K562 (cell line): ENCODE measurements around the gene FAM72C. TPM values are rescaled to one million over a fixed set of nuclear protein-coding genes. Genes with fewer than 3 reads are reported as not detected.
"Not testable (repeated sequence)": the region's sequence is repeated elsewhere in the genome, so short reads cannot be mapped to it uniquely, and the experiment has no call there.

Source experiments
- ATAC-seq: fragments of 200-7000 bp; cut with Tn5 transposase; 3 replicates; pipeline ENCODE4 v1.9.1; 2020; ENCODE audit warnings: moderate library complexity
- BruUV-seq: library from RNA; stranded (reverse); fragments of 400-500 nt; replicated peaks from 2 replicates; lab custom pipeline; 2021; lab: Mats Ljungman, UMichigan
- CTCF ChIA-PET: fragments of 300-600 bp; formaldehyde crosslinking; extraction: SDS; loops from one replicate; lab custom pipeline; 2021; ENCODE audit warnings: low intra/inter-chr PET ratio; lab: Yijun Ruan, JAX
- POLR2A ChIA-PET: fragments of 300-600, 350-650 bp; sonication (Branson Sonifier 250); formaldehyde crosslinking; extraction: SDS; loops from one replicate; lab custom pipeline; 2021; ENCODE audit warnings: antibody characterized with exemption, inconsistent platforms; lab: Yijun Ruan, JAX
- DNase-seq, 4 experiments: peaks; one replicate each; pipeline versions ENCODE4 v3.0.0 to v3.0.0-alpha.2; 2011 to 2018; ENCODE audit warnings: low spot score in 3 of 4, mixed read lengths in 3 of 4; ENCODE audit errors: extremely low read depth in 1 of 4
- FAIRE-seq: peaks from 2 replicates; lab custom pipeline; 2011; peaks lifted over from hg19 to GRCh38; lab: Jason Lieb, UNC
- H2AFZ ChIP-seq: 2 replicates; pipeline ENCODE4 v1.6.0; 2011; ENCODE audit warnings: low read depth, low read length, control low read depth, inconsistent platforms
- H3K27ac ChIP-seq: fragments of 200-600 bp; 3 replicates; pipeline ENCODE4 v1.8.0; 2011; ENCODE audit warnings: low read depth, mild to moderate bottlenecking, control low read depth, inconsistent platforms, low read length, moderate library complexity, mixed read lengths; ENCODE audit errors: extremely low read depth
- H3K27me3 ChIP-seq, 2 experiments: fragments of 300-600 bp in 1 of 2; 2 replicates in 1 of 2; 3 replicates in 1 of 2; pipeline versions ENCODE4 v1.6.0 to v1.8.0; 2011; ENCODE audit warnings: inconsistent platforms in 2 of 2, low read length in 2 of 2, mild to moderate bottlenecking in 1 of 2, mixed read lengths in 1 of 2, moderate library complexity in 1 of 2; ENCODE audit not compliant: control insufficient read depth in 2 of 2, insufficient read depth in 2 of 2
- H3K36me3 ChIP-seq: fragments of 300-600 bp; 3 replicates; pipeline ENCODE4 v1.8.0; 2011; ENCODE audit warnings: mild to moderate bottlenecking, low read length, inconsistent platforms; ENCODE audit not compliant: control insufficient read depth, insufficient read depth
- H3K4me1 ChIP-seq, 2 experiments: fragments of 200-600 bp in 1 of 2; replicated peaks in 1 of 2; 2 replicates in 1 of 2; 3 replicates in 1 of 2; pipeline versions ENCODE4 v1.5.1 to v1.8.0; 2011; ENCODE audit warnings: inconsistent platforms in 2 of 2, low read length in 2 of 2, mild to moderate bottlenecking in 1 of 2, mixed read lengths in 1 of 2, moderate library complexity in 1 of 2; ENCODE audit not compliant: control insufficient read depth in 2 of 2, insufficient read depth in 2 of 2
- H3K4me2 ChIP-seq: 2 replicates; pipeline ENCODE4 v1.6.1; 2011; ENCODE audit warnings: low read length, control low read depth, inconsistent platforms, mixed read lengths; ENCODE audit not compliant: insufficient read depth
- H3K4me3 ChIP-seq: fragments of 200-600 bp; sonication (generic), shearing (Covaris generic); 2 replicates; pipeline ENCODE4 v1.5.1; 2016; ENCODE audit warnings: control low read depth, inconsistent platforms
- H3K79me2 ChIP-seq: fragments of 200-600 bp; 3 replicates; pipeline ENCODE4 v1.8.0; 2011; ENCODE audit warnings: low read length, inconsistent platforms; ENCODE audit not compliant: control insufficient read depth, insufficient read depth
- H3K9ac ChIP-seq, 2 experiments: 2 replicates each; pipeline versions ENCODE4 v1.6.0 to v1.6.1; 2011; ENCODE audit warnings: low read depth in 2 of 2, low read length in 2 of 2, control low read depth in 1 of 2, inconsistent platforms in 1 of 2, mild to moderate bottlenecking in 1 of 2, mixed read lengths in 1 of 2; ENCODE audit not compliant: insufficient read depth in 1 of 2
- H3K9me1 ChIP-seq: one replicate; pipeline ENCODE4 v1.6.0; 2011; ENCODE audit warnings: inconsistent platforms, mild to moderate bottlenecking, low read length, moderate library complexity; ENCODE audit not compliant: control insufficient read depth, insufficient read depth
- H3K9me3 ChIP-seq: replicated peaks from 2 replicates; pipeline ENCODE4 v1.5.1; 2011; ENCODE audit warnings: low read depth, low read length, inconsistent platforms; ENCODE audit not compliant: control insufficient read depth, insufficient read depth
- H4K20me1 ChIP-seq: replicated peaks from 2 replicates; pipeline ENCODE4 v1.6.1; 2011; ENCODE audit warnings: low read length, inconsistent platforms, mixed read lengths; ENCODE audit not compliant: control insufficient read depth, insufficient read depth
- WGBS: fragments of 100-300 bp; shearing (Covaris generic); methylation state at CpG from one replicate; pipeline ENCODE4 v1.1.6; 2016; ENCODE audit warnings: low coverage, mixed read lengths; ENCODE audit not compliant: insufficient coverage; ENCODE audit errors: missing lambda C conversion rate; 5-methylcytosine and 5-hydroxymethylcytosine counted together
- in situ Hi-C: fragments of 300-500 bp; cut with MboI; formaldehyde crosslinking; loops from 4 replicates; pipeline ENCODE4 v1.15.0; 2018; ENCODE audit warnings: inconsistent platforms, mixed read lengths
- intact Hi-C: fragments of 100-400 bp; cut with micrococcal nuclease; formaldehyde crosslinking; loops from 2 replicates; pipeline ENCODE4 v1.14.2; 2022
- polyA plus RNA-seq, 8 experiments: library from polyadenylated mRNA; depleted of rRNA in 4 of 8; stranded (reverse) in 5 of 8; unstranded in 3 of 8; fragments of >200 nt; fragmentation: Nextera tagmentation in 2 of 8; fragmentation: Illumina TruSeq in 1 of 8; extraction: Ambion mirVana in 2 of 8; extraction: Trizol in 1 of 8; gene quantifications; 2 replicates each; pipeline versions ENCODE4 v1.2.1 to v1.2.3, GENCODE V29; 2011 to 2014; ENCODE audit warnings: inconsistent platforms in 1 of 8, missing spikeins in 1 of 8
- total RNA-seq, 7 experiments: library from RNA; depleted of rRNA in 6 of 7; stranded (reverse); fragments of >200 nt in 6 of 7; fragmentation: Illumina TruSeq in 2 of 7; extraction: Trizol in 2 of 7; gene quantifications; 2 replicates each; pipeline versions ENCODE4 v1.2.1 to v1.2.3, GENCODE V29; 2011 to 2021; ENCODE audit warnings: low replicate concordance in 1 of 7
- TF ChIP-seq, protein P1 (sequence below): sonication (generic); IDR thresholded peaks from 2 replicates; pipeline ENCODE4 v1.6.1; 2016

Gene FAM72C
- total and polyA plus RNA-seq, 9 of the 15 experiments (the other 6 are each of a cell fraction or from before 2014, with no cell fraction given), result 4.5 to 43.5 (median 19.6) TPM

DNA sequence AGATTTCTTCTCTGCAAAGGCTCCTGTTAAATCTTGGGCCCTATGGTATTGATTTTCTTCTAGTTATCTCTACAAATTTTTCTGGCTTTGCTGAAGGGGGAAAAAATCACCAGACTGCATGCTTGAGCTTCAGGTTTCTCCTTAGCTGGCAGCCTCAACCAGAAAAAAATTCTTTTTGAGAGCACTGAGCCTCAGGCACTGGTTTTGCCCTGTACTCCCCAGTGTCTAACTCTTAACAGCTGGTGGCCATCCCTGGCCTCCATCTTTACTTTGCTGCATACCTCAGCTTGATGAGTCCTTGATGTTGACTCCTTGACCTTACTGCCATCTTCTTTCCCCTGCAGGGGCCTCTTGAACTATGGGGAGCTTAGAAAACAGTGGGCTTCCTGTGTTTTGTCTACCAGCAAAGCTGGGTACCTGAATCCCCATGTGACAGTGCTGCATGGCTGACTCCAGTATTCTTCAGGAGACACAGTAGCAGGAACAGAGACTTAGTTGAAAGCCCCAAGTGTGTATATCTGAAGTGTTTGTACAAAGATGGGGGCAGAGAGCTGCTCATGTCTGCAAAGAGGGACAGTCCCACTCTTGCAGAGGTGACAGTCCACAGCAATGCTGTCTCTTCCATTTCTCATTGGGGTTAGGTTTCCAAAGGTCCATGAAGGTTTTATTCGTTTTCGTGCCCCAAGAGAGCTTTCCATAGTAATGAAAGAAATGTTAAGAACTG, 31.7 kb upstream of the FAM72C start:
- POLR2A ChIA-PET, H3K9me1 ChIP-seq, in situ Hi-C loops, H3K9me3 ChIP-seq, CTCF ChIA-PET, H3K4me3 ChIP-seq, H3K9ac ChIP-seq, FAIRE-seq, H3K27ac ChIP-seq, H3K27me3 ChIP-seq, H3K4me1 ChIP-seq, H3K4me2 ChIP-seq, H4K20me1 ChIP-seq, H2AFZ ChIP-seq, ATAC-seq, intact Hi-C loops, BruUV-seq, DNase-seq, H3K36me3 ChIP-seq, H3K79me2 ChIP-seq: not testable (repeated sequence)
- no CpG with 5 or more reads among the region's 2 CpGs for WGBS

DNA sequence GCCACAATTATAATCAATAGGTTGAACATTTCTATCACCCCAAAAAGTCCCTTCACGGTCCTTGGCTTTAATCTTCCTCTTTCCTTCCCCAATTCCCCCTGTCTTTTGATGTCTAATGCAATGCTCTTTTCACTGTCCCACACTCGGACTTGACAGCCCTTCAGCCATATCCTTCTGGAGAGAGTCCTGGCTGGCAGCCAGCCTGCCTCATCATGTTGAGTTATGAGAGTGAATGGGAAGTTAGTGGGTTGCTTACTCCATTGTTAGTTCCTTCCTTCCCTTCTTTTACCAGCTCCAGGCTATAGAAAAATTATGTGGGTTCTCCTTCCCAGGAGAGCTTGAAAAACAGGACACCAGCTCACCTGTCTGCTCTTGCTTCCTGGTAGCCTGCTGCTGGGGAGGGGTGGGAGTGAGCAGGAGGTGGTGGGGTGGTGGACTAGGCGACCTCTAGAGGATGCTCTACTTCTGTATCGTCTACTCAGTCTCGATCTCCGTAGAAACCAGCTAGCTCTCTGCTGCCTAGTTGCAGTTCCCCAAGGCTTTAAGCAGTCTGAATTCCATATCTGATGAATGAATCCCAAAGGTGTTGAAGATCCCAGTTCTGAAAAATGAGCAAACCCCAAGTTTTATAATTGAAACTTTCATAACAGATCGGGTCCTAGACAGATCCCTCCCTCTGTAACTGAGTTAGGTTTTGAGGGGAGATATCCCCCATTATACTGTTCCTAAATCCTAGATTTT, 30.5 kb upstream of the FAM72C start:
- intact Hi-C loops, H3K4me3 ChIP-seq, H3K4me2 ChIP-seq, H3K9me1 ChIP-seq, CTCF ChIA-PET, H2AFZ ChIP-seq, H3K4me1 ChIP-seq, POLR2A ChIA-PET, FAIRE-seq, H3K36me3 ChIP-seq, H3K9ac ChIP-seq, H3K9me3 ChIP-seq, H3K27me3 ChIP-seq, H3K27ac ChIP-seq, in situ Hi-C loops, BruUV-seq, H4K20me1 ChIP-seq, H3K79me2 ChIP-seq: not testable (repeated sequence)
- TF ChIP-seq, protein P1, sequence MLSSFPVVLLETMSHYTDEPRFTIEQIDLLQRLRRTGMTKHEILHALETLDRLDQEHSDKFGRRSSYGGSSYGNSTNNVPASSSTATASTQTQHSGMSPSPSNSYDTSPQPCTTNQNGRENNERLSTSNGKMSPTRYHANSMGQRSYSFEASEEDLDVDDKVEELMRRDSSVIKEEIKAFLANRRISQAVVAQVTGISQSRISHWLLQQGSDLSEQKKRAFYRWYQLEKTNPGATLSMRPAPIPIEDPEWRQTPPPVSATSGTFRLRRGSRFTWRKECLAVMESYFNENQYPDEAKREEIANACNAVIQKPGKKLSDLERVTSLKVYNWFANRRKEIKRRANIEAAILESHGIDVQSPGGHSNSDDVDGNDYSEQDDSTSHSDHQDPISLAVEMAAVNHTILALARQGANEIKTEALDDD, result 0 out of 2 replicates have a peak, but pooled peaks have one; percentile 17
- WGBS, result no CpG with 5 or more reads among the region's 7 CpGs
- DNase-seq (peak in 1 of 4 experiments; percentile 18), ATAC-seq (peak; percentile 87)
